Suprapubic skin (tissue), 4 donors: ENCODE measurements around the gene SMIM10. TPM values are rescaled to one million over a fixed set of nuclear protein-coding genes. Genes with fewer than 3 reads are reported as not detected.
A peak's percentile ranks its signal among the peaks of the same experiment; 100 is the strongest.

Source experiments
- DNase-seq, 2 donors: peaks; one replicate each; pipeline ENCODE4 v3.0.0-alpha.2; 2019; ENCODE audit warnings: low spot score in 2 of 2
- H3K27ac ChIP-seq: fragments of 200-600 bp; sonication (generic); one replicate; pipeline ENCODE4 v1.5.1; 2019
- H3K27me3 ChIP-seq: fragments of 200-600 bp; sonication (generic); one replicate; pipeline ENCODE4 v1.5.1; 2019
- H3K36me3 ChIP-seq: fragments of 200-600 bp; sonication (generic); one replicate; pipeline ENCODE4 v1.5.1; 2019
- H3K4me1 ChIP-seq: fragments of 200-600 bp; sonication (generic); one replicate; pipeline ENCODE4 v1.5.1; 2019
- H3K4me3 ChIP-seq: fragments of 200-600 bp; sonication (generic); one replicate; pipeline ENCODE4 v1.5.1; 2019; ENCODE audit warnings: mild to moderate bottlenecking
- H3K9me3 ChIP-seq: fragments of 200-600 bp; sonication (generic); one replicate; pipeline ENCODE4 v1.5.1; 2019
- CTCF ChIP-seq, 2 donors: fragments of 200-600 bp in 1 of 2; fragments of 450-650 bp in 1 of 2; sonication (generic) in 1 of 2; IDR thresholded peaks; one replicate each; pipeline ENCODE4 v1.5.1; 2016 to 2019; ENCODE audit warnings: antibody characterized with exemption in 2 of 2, mild to moderate bottlenecking in 1 of 2, moderate library complexity in 1 of 2
- EP300 ChIP-seq: sonication (generic); formaldehyde crosslinking; IDR thresholded peaks from one replicate; pipeline ENCODE4 v1.6.1; 2017; ENCODE audit warnings: antibody characterized with exemption
- POLR2A ChIP-seq, 2 donors: fragments of 450-650 bp; IDR thresholded peaks; one replicate each; pipeline ENCODE4 v1.6.1; 2017; ENCODE audit warnings: antibody characterized with exemption in 2 of 2, mild to moderate bottlenecking in 2 of 2, moderate library complexity in 2 of 2
- POLR2AphosphoS5 ChIP-seq, 3 donors: sonication (generic); formaldehyde crosslinking; IDR thresholded peaks; one replicate each; pipeline ENCODE4 v1.6.1; 2017; ENCODE audit warnings: antibody characterized with exemption in 3 of 3
- WGBS: methylation state at CpG from one replicate; pipeline ENCODE4 v1.1.5; 2018; 5-methylcytosine and 5-hydroxymethylcytosine counted together
- total RNA-seq, 4 donors: library from RNA; depleted of rRNA; stranded (reverse); fragments of >200 nt; gene quantifications; one replicate each; pipeline ENCODE4 v1.1.0, GENCODE V29; 2016

SMIM10 gene
- total RNA-seq, 4 donors from 2014 or later = 1.2 to 3.6 (median 1.4) TPM; not detected in 1

- no peak overlapping the region for H3K27ac ChIP-seq
- H3K9me3 ChIP-seq = no peaks in the 10 kb centered on the region
- WGBS = 82% methylated on average over 2 of the region's 2 CpGs
- H3K27me3 ChIP-seq = no peaks in the 10 kb centered on the region
- no peak overlapping the region for H3K4me3 ChIP-seq
- H3K36me3 ChIP-seq = no peaks in the 10 kb centered on the region
- no peak for TF ChIP-seq CTCF (IDR thresholded peaks at IDR 0.05)
- TF ChIP-seq EP300 = no peak
- no peaks in the 10 kb centered on the region for H3K4me1 ChIP-seq
- DNase-seq = no peak
Observed at GRCh38 chrX:134982748-134983147, 8.0 kb upstream of the SMIM10 start.

- no peaks in the 10 kb centered on the region for H3K27me3 ChIP-seq
- WGBS = 88% methylated on average over 4 of the region's 4 CpGs
- TF ChIP-seq CTCF (IDR thresholded peaks at IDR 0.05) (no peak), POLR2AphosphoS5 (IDR thresholded peaks at IDR 0.05) (no peak), POLR2A (IDR thresholded peaks at IDR 0.05) (no peak), EP300 (no peak)
- no peaks in the 10 kb centered on the region for H3K9me3 ChIP-seq
- H3K4me3 ChIP-seq = no peak overlapping the region
- H3K27ac ChIP-seq = no peak overlapping the region
- DNase-seq = no peak
- H3K4me1 ChIP-seq = no peaks in the 10 kb centered on the region
- H3K36me3 ChIP-seq = no peaks in the 10 kb centered on the region
Observed at GRCh38 chrX:134985479-134985878, 5.3 kb upstream of the SMIM10 start.

- Histone ChIP-seq H3K4me1 (no peaks in the 10 kb centered on the region), H3K27ac (no peak overlapping the region), H3K4me3 (peak overlapping the region; percentile 41)
Observed at GRCh38 chrX:134990475-134990800, 353 bp upstream of the SMIM10 start.

GRCh38 chrX:134997646-134998045 is 6.9 kb downstream of the SMIM10 start:
- no peaks in the 10 kb centered on the region for H3K9me3 ChIP-seq
- H3K4me3 ChIP-seq = no peak overlapping the region
- no peak for TF ChIP-seq POLR2A (IDR thresholded peaks at IDR 0.05)
- no peak for TF ChIP-seq CTCF (IDR thresholded peaks at IDR 0.05)
- no peak for TF ChIP-seq EP300
- TF ChIP-seq POLR2AphosphoS5 (IDR thresholded peaks at IDR 0.05) = no peak
- no peak overlapping the region for H3K27ac ChIP-seq
- peaks cover 5% of the 10 kb centered on the region for H3K4me1 ChIP-seq
- 72% methylated on average over 1 of the region's 1 CpG for WGBS
- H3K36me3 ChIP-seq = no peaks in the 10 kb centered on the region
- no peak for DNase-seq
- H3K27me3 ChIP-seq = no peaks in the 10 kb centered on the region

More at GRCh38 chrX:134990475-134990800, 353 bp upstream of the SMIM10 start:
- Histone ChIP-seq H3K9me3 (no peaks in the 10 kb centered on the region), H3K36me3 (no peaks in the 10 kb centered on the region), H3K27me3 (no peaks in the 10 kb centered on the region)
- WGBS = 44% methylated on average over 4 of the region's 4 CpGs
- TF ChIP-seq CTCF (IDR thresholded peaks at IDR 0.05) (no peak), POLR2AphosphoS5 (IDR thresholded peaks at IDR 0.05) (no peak), EP300 (no peak), POLR2A (IDR thresholded peaks at IDR 0.05) (no peak)
- no peak for DNase-seq

- Histone ChIP-seq H3K9me3 (no peaks in the 10 kb centered on the region), H3K27me3 (no peaks in the 10 kb centered on the region), H3K4me3 (no peak overlapping the region), H3K36me3 (no peaks in the 10 kb centered on the region), H3K27ac (no peak overlapping the region), H3K4me1 (peaks cover 5% of the 10 kb centered on the region)
- no peak for DNase-seq
- TF ChIP-seq POLR2AphosphoS5 (IDR thresholded peaks at IDR 0.05) (no peak), CTCF (IDR thresholded peaks at IDR 0.05) (no peak), POLR2A (IDR thresholded peaks at IDR 0.05) (no peak), EP300 (no peak)
- WGBS = 69% methylated on average over 4 of the region's 4 CpGs
Observed at GRCh38 chrX:134998246-134998645, 7.5 kb downstream of the SMIM10 start.
